Posterior cingulate gyrus (tissue), 11 donors: ENCODE measurements around the gene TGFBRAP1.
"Not testable (repeated sequence)": the region's sequence is repeated elsewhere in the genome, so short reads cannot be mapped to it uniquely, and the experiment has no call there.

ENCODE experiments used
- DNase-seq, 10 donors: peaks; one replicate each; pipeline versions ENCODE4 v3.0.0 to v3.0.0-alpha.2; 2020 to 2021; ENCODE audit warnings: mixed read lengths in 3 of 10
- intact Hi-C: fragments of 100-400 bp; cut with DNase I; formaldehyde crosslinking; loops from one replicate; pipeline ENCODE4 v1.15.1; 2023

TGFBRAP1 gene

DNA sequence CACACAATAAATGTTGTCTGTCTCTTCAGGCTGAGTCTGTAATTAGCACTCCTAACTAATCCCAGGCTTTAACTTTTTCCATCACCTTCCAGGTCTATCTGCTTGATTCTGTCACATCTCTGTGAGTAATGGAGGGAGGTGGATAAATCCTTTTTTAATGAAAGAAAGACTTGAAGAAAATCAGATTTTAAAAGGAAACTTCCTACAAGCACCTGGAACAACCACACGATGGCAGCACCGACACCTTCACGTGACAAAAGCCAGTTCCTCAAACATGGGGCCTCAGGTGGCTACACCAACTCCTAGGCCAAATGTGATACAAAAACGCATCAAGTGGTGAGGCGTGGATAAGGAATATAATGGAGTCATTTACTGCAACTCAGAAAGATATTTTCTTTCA lies 41.8 kb downstream of the TGFBRAP1 start:
- intact Hi-C loops: no loop called here
- peak in 1 of 10 donors; percentile 74 for DNase-seq

DNA sequence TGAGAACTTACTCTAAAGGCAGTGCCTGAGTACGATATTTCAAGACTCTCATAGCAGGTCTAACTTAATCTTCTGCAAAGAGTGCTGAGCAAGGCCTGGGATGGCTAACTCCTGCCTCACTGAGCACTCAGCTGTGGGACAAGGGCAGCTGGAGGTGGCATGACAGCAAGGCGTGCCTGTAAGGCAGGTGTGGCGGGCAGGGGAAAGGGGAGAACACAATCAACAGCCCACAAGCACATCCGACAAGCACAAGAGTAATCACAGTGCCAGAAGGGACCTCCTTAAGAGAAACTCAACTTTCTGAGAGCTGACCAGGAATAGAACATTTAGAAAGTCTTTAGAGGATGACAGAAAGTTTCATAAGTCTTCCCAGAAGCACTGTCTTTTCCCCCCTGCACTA lies 46.0 kb downstream of the TGFBRAP1 start:
- intact Hi-C loops: no loop called here
- DNase-seq: no peak

DNA sequence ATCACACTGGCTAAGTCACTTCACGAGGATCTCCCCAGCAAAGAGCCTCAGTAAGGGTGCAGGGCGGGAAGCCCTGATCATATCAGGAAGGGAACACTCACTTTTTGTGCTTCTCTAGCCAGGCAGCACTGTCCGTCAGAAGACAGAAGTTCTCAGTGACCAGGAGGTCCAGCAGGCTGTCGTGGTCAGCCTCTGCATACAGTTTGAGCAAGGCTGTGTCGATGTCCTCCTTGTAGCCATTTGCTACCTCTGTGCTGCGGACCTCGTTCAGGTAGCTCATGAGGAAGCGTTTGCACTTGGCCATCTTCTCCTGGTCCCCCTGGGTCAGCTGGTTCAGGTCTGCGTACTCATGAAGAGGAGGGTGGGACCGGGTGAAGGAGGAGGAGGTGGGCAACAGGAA lies 49.3 kb downstream of the TGFBRAP1 start:
- intact Hi-C loops: no loop called here
- DNase-seq: no peak

DNA sequence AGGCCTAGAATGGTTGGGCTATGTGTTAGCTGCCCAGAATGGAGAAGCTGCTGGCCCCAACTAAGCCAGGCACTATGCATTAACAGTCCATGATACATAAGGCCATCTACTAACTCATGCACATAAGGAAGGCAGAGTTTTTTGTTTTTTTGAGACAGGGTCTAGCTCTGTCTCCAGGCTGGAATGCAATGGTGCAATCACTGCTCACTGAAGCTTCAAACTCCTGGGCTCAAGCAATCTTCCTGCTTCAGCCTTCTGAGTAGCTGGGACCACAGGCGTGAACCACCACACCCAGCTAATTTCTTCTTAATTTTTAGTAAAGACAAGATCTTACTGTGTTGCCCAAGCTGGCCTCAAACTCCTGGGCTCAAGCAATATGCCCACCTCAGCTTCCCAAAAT lies 50.4 kb downstream of the TGFBRAP1 start:
- no peak for DNase-seq
- intact Hi-C loops: no loop called here

DNA sequence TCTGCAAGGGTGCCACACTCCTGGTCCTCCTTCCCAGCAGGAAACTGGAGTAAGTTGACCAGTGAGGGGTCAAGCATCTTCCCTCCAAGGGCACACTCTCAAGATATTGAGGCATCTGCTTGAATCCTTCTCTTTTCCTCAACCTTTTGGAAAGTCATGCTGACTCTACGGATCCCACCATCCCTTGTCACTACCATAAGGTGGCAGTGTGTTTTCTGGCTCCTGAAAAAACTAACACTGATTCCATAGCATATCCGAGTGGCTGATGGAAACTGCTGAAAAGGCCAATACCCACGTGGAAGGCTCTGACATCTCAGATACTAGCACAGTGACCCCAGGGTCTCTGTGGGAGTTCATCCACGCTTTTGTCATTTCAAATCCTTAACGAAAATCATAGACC lies 50.9 kb downstream of the TGFBRAP1 start:
- intact Hi-C loops: no loop called here
- no peak for DNase-seq

DNA sequence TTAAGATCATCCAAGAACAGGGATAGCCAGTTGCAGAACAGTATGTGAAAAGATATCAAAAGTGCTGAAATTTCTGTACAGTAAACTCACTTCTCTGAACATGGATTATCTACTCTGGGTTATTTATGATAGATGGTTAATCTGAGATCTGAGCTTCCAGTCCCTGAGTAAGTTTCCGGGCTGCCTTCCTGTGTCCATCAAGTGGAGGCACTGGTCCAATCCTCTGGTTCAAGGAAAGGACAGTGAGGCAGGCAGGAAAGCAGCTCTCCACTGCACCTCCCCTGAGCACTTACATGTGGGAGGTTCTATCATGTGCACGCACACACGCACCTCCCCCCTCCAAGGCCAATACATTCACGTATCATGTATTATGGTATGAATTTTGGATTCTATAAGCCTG lies 55.5 kb downstream of the TGFBRAP1 start:
- intact Hi-C loops: no loop called here

DNA sequence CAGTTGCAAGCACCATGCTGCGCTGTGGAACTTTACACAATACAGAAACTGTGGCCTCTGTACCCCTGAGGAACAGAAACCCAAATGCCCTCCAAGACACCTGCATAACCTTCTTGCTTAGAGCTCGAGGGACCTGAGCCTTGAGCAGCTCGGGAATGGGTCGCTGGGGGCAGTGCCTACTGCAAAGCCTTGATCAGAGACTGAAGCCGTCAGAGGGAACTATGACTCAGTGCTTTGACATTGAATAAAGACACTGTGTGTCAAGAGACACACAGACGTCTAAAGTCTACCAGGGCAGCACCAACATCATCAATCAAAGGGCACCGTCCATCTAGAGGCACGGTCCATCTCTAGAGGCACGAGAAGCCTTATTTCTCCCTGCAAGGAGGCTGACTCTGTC lies 57.4 kb downstream of the TGFBRAP1 start:
- no peak for DNase-seq
- intact Hi-C loops: no loop called here

More for the DNA sequence above, 55.5 kb downstream of the TGFBRAP1 start:
- DNase-seq: no peak

DNA sequence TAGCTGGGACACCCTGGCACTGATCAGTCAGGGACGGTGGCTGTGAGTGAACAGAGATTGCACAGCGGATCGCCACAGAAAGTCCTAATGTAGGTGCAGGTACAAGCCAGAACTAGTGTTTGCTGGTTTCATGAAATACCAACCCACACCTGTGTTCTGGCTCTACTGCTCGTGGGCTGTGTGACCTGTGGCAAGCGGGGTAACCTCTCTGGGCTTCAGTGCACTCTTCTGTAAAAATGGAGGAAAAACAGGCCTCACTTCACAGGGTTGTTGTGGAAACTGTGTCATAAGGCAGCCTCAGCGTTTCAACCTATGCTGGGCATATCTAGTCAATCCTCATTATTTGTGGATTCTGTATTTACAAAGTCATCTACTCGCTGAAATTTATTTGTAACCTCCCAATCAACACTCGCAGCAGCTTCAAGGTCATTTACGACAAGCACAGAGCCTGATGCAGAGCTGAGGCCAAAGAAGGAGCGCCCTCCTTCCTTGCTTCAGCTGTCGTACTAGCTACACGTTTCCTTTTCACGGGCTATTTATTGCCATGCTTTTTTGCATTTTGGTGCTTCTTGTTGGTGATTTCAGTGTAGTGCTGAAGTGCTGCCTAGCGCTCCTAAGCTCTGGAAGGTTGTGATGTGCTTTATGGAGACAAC lies 58.0 kb downstream of the TGFBRAP1 start:
- intact Hi-C loops: no loop called here
- no peak for DNase-seq

DNA sequence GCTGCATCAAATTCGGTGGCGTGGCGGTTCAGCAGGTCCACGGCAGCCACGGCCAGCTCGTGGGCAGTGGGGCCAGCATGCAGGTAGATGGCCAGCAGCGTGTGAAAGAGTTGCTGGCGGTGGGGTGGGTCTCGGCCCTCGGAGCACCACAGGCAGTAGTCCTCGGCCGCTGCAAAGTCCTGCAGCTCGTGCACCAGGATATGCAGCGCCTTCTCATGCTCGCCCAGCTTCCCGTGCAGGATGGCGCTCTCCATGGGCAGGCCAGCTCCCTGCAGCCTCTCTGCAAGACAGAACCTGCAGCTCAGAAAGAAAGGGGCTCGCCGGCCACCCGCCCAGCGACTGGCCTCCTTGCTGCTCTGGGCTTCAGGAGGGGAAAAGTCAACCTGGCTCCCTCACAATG lies 60.1 kb downstream of the TGFBRAP1 start:
- intact Hi-C loops: no loop called here

DNA sequence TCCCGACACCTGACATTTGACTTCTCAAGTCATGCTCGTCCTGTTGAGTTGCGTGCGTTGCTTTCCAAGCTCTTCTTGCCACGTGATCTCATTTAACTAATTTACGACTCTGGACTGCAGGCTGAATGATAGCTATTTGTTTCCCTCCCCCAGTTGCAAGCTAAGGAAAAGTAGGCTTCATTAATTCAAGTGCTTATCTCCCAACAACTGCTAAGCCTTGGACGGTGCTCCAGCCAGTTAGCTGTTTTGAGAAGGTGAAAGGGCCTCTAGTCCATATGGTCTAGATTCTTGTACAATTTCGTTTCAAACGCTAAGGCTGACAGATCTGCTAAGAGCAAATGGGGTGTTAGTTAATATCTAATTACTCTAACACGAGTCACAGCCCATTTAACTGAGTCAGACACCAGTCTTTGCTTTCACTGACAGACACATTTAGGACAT lies 66.9 kb downstream of the TGFBRAP1 start:
- intact Hi-C loops: no loop called here
- DNase-seq: no peak

More for the DNA sequence above, 60.1 kb downstream of the TGFBRAP1 start:
- no peak for DNase-seq

DNA sequence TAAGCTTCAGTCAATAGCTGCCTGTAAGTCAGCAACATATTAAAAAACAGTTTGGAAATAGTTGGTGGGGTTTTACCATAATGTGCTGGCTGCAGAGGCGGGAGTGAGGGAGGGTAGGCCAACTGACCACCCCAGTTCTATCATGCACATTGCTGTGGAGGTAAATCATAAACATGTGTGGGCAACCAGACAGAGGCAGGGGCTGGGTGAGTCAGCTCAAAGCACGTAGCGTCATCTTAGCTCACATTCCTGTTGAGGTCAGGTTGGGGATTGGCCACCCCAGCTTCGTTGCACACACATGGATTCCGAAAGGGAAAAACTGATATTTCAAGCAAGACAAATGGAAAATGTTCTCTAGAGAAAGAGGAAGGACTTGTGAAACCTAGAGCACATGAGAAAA lies 68.5 kb downstream of the TGFBRAP1 start:
- no peak for DNase-seq
- intact Hi-C loops: no loop called here

DNA sequence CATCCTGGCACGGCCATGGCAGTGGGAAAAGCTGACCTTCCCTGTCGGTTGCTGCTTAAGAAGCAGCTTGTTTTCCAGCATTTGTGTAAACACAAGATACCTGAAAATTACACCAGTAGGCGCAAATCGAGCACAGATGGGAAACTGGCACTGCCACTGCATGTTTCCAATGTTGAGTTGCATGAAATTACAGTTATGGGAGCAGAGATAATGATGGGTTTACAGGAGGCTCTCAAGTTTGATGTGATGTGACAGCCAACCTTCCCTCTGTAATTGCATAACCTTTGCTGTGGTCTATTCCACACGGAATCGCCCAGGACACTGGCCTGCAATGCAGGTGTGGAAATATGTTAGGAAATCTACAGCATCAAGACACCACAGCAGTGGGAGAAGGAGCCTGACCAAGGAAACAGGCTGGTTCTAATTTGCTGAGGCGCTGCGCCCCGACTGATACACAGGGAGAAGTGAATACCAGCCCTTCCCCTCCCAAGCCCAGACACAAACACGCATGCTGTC lies 70.6 kb downstream of the TGFBRAP1 start:
- intact Hi-C loops: no loop called here
- DNase-seq: no peak

DNA sequence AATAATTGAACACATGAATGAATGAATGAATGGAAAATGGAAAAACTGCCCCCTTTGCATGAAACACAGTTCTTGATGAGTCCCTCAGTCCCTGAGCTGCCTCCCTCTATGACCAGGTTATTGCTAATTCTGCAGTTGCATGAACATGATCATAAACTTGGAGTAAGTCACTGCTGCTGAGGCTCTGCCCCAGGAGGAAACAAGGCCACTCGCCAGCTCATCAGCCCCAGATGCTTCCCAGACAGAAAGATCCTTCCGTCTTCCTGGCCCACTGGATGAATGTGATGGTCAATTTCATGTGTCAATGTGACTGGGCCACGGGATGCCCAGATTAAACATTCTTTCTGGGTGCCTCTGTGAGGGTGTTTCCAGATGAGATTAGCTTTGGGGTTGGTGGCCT lies 71.6 kb downstream of the TGFBRAP1 start:
- intact Hi-C loops: no loop called here

DNA sequence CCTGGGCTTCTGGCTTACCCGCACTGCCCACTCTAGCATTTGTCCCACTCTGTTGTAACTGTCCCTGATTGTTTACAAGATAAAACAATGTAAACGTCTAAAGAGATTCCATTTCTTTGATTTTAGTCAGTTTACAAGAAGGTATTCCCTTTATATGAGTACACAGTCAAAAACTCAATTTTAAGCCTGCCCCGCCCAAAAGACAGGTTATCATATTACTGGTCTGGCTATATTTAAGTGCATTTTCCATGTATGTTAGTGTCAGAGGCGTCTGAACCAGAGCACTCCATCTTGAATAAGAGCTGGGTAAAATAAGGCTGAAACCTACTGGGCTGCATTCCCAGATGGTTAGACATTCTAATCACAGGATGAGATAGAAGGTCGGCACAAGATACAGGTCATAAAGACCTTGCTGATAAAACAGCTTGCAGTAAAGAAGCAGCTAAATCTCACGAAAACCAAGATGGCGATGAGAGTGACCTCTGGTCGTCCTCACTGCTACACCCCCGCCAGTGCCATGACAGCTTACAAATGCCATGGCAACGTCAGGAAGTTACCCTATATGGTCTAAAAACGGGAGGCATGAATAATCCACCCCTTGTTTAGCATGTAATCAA lies 73.0 kb downstream of the TGFBRAP1 start:
- intact Hi-C loops: no loop called here
- no peak for DNase-seq

More for the DNA sequence above, 71.6 kb downstream of the TGFBRAP1 start:
- no peak for DNase-seq

DNA sequence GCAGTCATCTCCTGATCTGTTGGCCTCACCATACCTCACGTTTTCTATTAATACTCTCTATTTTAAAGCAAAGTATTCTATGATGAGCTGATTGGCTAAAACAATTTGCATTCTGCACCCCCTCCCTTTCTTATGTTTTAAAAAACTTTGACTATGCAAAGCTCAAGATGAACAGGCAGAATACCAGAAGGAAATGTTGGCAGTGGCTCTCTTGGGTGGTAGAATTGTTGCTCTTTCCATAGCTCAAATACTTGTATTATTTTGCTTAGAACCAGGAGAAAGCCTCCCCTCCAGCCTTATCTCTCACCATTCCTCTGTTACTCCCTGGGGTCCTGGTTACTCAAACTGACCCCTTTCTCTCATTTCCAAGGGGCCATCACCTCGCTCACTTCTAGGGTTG lies 73.6 kb downstream of the TGFBRAP1 start:
- intact Hi-C loops: no loop called here
- DNase-seq: no peak

DNA sequence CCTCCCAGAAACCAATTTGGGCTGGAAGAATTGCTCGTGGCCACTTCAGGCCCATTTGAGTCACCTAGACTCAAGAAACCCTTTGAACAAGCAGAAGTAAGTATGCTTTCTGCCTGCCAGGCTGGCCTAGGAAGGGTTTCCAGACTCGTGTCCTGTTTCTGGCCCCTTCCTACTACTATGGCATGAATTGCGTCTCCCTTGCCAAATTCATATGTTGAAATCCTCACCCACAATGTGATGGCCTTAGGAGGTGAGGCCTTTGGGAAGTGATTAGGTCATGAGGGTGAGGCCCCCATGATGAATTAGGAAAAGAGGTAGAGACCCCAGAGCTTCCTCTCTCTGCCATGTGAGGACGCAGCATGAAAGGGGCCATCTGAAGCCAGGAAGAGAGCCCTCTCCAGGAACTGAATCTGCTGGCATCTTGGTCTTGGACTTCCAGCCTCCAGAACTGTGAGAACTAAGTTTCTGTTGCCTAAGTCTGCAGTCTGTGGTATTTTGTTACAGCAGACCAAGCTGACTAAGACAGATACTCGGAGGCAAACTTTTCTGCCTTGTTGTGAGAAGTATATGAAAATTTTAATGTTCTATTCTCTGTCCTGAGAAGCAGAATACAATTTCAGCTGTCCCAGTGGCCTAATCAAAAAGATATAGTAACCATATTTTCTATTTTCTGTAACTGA lies 74.9 kb downstream of the TGFBRAP1 start:
- intact Hi-C loops: no loop called here
- no peak for DNase-seq

DNA sequence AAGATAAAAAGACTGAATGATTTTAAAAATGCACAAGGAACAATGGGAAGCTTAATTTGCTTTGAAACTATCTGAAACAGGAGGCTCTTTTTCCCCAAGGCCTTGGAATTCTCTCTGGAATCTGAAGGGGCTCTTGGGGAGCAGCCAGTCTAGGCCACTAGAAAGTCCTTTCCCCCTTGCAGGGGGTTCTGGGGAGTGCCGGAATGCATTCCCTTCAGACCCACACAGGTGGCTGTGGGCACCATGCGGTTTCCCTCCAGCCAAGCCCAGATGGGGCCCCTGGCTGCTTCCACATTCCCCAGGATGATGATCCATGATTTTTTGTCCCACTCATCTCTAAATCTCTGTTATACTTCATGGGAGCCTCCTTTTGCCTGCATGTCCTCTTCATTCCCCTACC lies 77.3 kb downstream of the TGFBRAP1 start:
- intact Hi-C loops: no loop called here

DNA sequence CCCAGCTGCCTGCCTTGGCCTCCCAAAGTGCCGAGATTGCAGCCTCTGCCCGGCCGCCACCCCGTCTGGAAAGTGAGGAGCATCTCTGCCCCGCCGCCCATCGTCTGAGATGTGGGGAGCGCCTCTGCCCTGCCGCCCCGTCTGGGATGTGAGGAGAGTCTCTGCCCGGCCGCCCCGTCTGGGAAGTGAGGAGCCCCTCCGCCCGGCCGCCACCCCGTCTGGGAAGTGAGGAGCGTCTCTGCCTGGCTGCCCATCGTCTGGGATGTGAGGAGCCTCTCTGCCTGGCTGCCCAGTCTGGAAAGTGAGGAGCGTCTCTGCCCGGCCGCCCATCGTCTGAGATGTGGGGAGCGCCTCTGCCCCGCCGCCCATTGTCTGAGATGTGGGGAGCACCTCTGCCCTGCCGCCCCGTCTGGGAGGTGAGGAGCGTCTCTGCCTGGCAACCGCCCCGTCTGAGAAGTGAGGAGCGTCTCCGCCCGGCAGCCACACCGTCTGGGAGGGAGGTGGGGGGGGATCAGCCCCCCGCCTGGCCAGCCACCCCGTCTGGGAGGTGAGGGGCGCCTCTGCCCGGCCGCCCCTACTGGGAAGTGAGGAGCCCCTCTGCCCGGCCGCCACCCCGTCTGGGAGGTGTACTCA lies 78.4 kb downstream of the TGFBRAP1 start:
- intact Hi-C loops: not testable (repeated sequence)
- peak in 1 of 10 donors; percentile 69 for DNase-seq

More for the DNA sequence above, 77.3 kb downstream of the TGFBRAP1 start:
- no peak for DNase-seq

DNA sequence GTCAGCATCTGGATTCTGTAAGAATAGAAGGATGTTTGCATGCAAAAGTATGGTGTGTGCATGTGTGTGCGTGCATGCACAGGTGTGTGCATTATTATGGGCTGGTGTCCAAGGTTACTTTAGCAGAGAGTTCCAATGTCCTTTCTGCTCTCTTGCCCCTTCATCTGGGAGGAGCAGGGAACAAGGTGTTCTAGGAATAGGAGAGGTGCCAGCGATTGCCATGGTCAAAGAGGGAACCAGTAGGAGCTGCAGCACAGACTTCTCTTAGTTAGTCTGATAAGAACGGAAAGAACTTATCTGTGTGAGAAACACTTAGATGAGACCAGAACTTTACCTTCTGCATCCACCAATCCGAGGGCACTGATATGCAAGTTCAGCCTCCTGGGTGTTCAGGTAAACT lies 79.6 kb downstream of the TGFBRAP1 start:
- no peak for DNase-seq
- intact Hi-C loops: no loop called here

DNA sequence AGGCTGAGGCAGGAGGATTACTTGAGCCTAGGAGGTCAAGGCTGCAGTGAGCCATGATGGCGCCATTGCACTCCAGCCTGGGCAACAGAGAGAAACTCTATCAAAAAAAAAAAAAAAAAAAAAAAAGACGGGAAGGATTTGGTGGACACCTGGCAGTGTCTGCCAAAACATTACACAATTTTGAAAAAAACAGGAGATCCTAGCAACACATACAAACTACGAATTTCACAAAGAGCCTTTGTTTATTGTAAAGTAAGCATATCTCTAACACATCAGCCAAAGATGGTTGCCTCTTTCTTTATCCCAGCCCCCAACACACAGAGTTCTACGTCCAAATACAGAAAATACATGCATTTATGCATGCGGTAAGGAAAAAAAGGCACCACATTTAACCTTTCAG lies 80.4 kb downstream of the TGFBRAP1 start:
- intact Hi-C loops: no loop called here
- no peak for DNase-seq
